Stimulated activated CD4-positive, alpha-beta T cell treated with anti-CD3 and anti-CD28 coated beads, Interleukin-2, amount 100 ng/mL, for 4 hours (primary cell): ENCODE measurements around the gene SARS1.
"Not testable (repeated sequence)": the region's sequence is repeated elsewhere in the genome, so short reads cannot be mapped to it uniquely, and the experiment has no call there.

Experiments
- DNase-seq: peaks from one replicate; pipeline ENCODE4 v3.0.0-alpha.2; 2020; ENCODE audit warnings: low read depth

Gene SARS1

GRCh38 chr1:109192433-109192832, 21.3 kb upstream of the SARS1 start:
- DNase-seq = no peak

- peak; percentile 16 for DNase-seq
Observed at GRCh38 chr1:109193653-109194590, 19.8 kb upstream of the SARS1 start.

- no peak for DNase-seq
Observed at GRCh38 chr1:109197158-109198042, 16.3 kb upstream of the SARS1 start.

GRCh38 chr1:109198043-109198695, 15.5 kb upstream of the SARS1 start:
- DNase-seq = no peak

GRCh38 chr1:109198745-109199144, 15.0 kb upstream of the SARS1 start:
- no peak for DNase-seq

GRCh38 chr1:109199710-109200109, 14.0 kb upstream of the SARS1 start:
- DNase-seq = no peak

- peak; percentile 66 for DNase-seq
Observed at GRCh38 chr1:109201123-109201703, 12.5 kb upstream of the SARS1 start.

- no peak for DNase-seq
Observed at GRCh38 chr1:109204484-109204883, 9.2 kb upstream of the SARS1 start.

- no peak for DNase-seq
Observed at GRCh38 chr1:109206339-109206738, 7.4 kb upstream of the SARS1 start.

- DNase-seq = no peak
Observed at GRCh38 chr1:109207467-109208103, 6.1 kb upstream of the SARS1 start.

GRCh38 chr1:109208394-109208793, 5.3 kb upstream of the SARS1 start:
- no peak for DNase-seq

- no peak for DNase-seq
Observed at GRCh38 chr1:109208836-109209463, 4.8 kb upstream of the SARS1 start.

GRCh38 chr1:109210058-109210457, 3.7 kb upstream of the SARS1 start:
- no peak for DNase-seq

- DNase-seq = no peak
Observed at GRCh38 chr1:109213345-109213823, 334 bp upstream of the SARS1 start.

GRCh38 chr1:109214695-109215623, 1.2 kb downstream of the SARS1 start:
- peak; percentile 43 for DNase-seq

GRCh38 chr1:109216662-109217061, 2.9 kb downstream of the SARS1 start:
- no peak for DNase-seq

GRCh38 chr1:109218516-109218915, 4.8 kb downstream of the SARS1 start:
- DNase-seq = no peak

GRCh38 chr1:109221201-109221600, 7.5 kb downstream of the SARS1 start:
- not testable (repeated sequence) for DNase-seq

- no peak for DNase-seq
Observed at GRCh38 chr1:109225308-109225707, 11.6 kb downstream of the SARS1 start.
